NCI-H2227 treated with DMSO at 0.1 percent for 48 hours (cell line): ENCODE results near the gene AEBP2.
"Not testable (repeated sequence)": the region's sequence is repeated elsewhere in the genome, so short reads cannot be mapped to it uniquely, and the experiment has no call there.

Experiments
- DNase-seq: peaks from one replicate; lab custom pipeline; 2025; lab: John Stamatoyannopoulos, UW

The AEBP2 gene, protein sequence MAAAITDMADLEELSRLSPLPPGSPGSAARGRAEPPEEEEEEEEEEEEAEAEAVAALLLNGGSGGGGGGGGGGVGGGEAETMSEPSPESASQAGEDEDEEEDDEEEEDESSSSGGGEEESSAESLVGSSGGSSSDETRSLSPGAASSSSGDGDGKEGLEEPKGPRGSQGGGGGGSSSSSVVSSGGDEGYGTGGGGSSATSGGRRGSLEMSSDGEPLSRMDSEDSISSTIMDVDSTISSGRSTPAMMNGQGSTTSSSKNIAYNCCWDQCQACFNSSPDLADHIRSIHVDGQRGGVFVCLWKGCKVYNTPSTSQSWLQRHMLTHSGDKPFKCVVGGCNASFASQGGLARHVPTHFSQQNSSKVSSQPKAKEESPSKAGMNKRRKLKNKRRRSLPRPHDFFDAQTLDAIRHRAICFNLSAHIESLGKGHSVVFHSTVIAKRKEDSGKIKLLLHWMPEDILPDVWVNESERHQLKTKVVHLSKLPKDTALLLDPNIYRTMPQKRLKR

DNA sequence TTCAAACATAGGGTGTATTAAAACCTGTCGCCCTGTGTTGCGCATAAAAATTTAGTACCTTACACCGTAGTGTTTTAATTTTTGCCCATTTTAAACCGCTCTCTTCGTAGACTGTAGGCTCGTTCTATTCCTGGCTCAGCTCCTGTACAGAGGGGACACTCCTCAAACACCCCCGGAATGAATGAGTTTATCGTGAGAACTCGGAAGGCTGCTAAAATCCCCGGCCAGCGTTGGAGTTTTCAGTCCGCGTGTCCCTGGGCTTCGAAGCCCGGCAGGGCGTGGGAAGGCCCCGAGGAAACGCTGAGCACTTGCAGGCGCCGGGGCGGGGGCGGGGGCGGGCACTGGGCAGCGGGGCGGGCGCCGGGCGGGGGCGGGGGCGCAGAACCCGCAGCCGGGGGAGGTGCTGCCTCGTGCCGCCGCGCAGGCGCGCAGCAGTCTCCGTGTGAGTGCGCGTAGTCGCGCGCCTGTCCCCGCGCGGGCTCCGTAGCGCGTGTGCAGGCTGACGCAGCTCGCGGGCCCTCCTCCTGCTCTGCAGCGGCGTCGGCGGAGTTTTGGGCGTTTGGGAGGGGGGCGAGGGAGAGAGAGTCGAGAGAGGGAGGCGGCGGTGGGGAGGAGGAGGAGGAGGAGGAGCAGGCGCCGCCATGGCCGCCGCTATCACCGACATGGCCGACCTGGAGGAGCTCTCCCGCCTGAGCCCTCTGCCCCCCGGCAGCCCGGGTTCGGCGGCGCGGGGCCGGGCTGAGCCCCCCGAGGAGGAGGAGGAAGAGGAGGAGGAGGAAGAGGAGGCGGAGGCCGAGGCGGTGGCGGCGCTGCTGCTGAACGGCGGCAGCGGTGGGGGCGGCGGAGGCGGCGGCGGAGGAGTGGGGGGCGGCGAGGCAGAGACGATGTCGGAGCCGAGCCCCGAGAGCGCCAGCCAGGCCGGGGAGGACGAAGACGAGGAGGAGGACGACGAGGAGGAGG, at the start of gene AEBP2:
TSS of gene AEBP2 (plus strand) at position 434 of the 960 bp plus-strand sequence. CDS start at position 642, 208 bp downstream.
- DNase-seq: peak; percentile 74

DNA sequence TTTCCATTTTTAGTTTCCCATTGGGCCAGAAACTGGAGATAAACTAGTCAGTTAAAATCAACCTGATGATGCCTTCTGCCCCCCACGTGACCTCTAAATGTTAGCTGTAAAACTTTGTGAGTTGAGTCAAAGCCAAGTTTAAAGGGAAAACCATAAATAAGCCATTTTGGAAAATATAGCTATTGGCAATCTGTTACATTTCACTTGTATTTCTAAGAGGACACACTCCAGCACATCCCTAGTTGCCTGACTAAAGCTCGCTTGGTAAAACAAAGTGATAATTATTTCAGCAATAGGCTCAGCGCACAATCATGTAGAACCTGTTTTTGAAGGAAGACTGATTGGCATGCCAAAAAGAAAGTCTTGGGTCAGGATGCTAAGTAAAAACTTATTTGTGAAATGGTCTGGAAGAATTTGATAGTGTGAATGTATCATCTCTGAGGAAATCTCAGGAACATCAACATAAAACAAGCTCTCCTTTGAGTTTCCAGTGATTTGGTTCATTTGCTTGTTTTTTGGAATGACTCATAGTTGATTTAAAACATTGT, 49.2 kb upstream of the AEBP2 start:
- no peak for DNase-seq

DNA sequence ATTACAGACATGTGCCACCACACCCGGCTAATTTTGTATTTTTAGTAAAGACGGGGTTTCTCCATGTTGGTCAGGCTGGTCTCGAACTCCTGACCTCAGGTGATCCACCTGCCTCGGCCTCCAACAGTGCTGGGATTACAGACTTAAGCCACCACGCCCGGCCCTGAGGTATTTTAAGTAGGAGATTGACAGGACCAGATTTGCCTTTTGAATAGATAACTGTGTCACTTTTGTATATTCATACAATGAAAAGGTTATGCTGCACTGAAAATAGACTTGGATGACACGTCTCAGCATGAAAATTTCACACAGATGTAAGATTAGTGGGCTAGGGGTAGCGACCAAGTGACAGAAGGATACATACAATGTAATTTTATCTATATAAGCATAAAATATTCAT, 46.6 kb upstream of the AEBP2 start:
- not testable (repeated sequence) for DNase-seq

DNA sequence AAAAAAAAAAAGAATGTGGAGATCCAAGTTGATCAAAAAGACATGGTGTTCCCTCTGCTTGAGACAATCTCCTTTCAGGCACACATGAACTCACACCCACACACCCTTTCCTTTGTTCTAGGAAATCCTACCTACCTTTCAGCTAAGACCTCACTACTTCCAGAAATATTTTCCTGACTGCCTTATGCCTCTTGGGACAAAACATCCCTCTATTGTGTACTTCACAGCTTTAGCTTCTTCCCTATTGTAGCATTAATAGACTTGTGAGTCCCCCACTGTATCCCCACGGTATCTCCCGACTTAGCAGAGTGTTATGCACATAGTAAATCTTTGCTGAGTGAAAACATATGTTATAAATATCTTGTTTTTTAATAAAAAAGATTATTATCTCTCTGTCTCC, 44.9 kb upstream of the AEBP2 start:
- no peak for DNase-seq

DNA sequence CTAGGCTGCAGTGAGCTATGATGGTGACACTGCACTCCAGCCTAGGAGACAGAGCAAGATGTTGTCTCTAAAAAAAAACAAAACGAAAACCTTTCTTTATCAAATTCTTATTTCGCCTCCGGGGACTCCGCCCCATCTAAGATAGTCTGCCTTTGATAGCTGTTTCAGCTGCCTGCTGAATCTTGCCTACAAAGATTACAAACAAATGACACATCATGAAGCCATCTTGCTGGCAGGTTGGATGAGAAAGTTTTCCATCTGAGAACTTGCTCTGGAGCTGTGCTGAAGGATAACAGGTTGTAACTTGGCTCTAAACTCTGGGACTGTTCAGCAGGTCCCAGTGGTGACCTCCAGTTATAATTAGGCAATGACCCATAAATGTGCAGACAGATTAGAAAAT, 41.8 kb upstream of the AEBP2 start:
- no peak for DNase-seq

DNA sequence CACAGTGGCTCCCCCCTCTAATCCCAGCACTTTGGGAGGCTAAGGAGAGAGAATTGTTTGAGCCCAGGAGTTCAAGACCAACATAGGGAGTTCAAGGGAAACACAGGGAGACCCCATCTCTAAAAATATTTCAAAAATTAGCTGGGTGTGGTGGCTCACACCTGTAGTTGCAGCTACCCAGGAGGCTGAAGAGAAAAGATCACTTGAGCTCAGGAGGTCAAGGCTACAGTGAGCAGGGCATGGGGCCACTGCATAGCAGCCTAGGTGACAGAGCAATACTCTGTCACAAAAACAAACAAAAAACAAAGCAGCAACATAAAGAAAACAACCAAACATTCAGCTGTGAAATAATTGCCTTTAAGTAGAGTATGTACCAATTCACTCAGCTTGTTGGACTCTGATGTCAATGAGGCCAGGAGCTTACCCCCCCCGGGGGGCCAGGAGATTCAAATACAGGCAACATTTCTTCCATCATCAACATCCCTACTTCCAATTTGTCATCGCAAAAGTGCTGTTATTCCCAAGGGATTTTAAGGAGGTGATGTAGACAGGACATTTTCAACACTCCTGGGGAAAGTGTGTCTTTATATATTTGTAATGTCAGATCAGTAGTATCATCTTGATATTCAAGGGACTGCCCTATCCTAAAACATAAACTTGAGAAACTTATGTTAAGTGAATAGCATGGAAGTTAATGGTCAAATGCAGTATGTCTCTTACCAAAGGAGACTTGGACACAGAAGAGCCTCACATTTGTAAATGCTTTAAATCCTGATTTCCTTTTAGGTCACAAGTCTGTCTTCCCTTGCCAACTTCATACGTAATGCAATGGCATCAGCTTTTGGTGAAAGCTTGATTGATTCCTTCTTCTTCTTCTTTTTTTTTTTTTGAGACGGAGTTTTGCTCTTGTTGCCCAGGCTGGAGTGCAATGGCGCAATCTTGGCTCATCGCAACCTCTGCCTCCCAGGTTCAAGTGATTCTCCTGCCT, 40.6 kb upstream of the AEBP2 start:
- DNase-seq: no peak

DNA sequence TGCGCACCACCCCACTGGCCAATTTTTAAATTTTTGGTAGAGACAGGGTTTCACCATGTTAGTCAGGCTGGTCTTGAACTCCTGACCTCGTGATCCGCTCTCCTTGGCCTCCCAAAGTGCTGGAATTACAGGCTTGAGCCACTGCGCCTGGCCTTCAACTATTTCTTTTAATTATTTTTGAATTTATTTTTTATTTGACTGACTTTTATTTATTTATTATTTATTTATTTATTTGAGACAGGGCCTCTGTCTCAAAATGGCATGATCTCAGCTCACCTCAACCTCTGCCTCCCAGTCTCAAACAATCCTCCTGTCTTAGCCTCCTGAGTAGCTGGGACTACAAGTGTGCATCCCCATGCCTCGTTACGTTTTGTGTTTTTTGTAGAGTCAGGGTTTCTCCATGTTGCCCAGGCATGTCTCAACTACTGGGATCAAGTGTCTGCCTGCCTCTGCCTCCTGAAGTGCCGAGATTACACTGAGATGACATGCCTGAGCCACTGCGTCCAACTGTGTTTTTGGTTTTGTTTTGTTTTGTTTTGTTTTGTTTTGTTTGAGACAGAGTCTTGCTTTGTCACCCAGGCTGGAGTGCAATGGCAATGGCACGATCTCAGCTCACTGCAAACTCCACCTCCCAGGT, 38.5 kb upstream of the AEBP2 start:
- DNase-seq: not testable (repeated sequence)

DNA sequence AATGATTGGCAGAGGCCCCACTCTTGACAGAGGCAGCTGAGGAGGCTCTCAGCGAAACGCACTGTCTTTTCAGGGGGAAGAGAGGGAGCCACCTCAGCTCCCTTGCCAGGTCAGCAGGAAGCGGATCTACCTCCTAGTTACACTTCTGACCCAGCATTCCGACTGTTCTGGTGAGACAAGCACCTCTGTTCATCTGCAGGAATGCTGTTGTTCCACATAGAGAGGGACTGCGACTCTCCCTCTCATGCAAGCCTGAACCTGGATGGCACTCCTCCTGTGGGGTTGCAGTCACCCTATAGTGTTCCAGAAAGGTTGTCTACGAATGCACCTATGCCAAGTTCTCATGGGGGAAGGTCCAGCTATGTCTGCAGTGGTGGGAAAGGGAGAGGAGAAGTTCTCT, 37.1 kb upstream of the AEBP2 start:
- no peak for DNase-seq

DNA sequence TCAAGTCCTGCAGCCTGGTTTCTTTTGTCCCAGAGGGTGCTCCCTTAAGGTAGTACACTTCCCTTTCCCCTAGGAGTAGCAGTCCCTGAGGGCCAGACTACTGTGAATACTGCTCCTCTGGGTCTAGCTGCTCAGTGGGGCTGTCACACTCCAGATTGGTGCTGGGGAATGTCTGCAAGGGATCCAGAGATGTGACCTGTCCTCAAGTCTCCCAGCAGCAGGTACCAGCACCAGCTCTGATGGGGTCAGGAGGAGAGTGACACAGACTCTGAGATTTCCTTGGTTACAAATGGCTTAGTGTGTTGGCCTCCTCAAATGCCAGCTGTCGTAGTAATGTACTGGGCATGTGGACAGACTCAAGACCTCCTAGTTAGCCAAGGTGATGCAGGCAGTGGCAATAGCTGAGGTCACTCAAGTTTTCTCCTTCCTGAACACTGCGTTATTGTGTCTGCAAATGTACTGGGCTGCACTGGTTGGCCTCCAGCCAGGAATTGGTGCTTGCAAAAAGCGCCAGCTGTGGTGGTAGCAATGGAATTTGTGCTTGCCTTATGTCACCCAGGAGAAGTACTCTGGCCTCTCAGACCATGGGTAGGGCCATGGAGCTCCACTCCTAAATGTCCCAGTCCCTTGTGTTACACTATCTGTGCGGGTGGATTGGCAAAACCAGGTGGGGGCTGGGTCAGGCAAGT, 36.4 kb upstream of the AEBP2 start:
- DNase-seq: no peak

DNA sequence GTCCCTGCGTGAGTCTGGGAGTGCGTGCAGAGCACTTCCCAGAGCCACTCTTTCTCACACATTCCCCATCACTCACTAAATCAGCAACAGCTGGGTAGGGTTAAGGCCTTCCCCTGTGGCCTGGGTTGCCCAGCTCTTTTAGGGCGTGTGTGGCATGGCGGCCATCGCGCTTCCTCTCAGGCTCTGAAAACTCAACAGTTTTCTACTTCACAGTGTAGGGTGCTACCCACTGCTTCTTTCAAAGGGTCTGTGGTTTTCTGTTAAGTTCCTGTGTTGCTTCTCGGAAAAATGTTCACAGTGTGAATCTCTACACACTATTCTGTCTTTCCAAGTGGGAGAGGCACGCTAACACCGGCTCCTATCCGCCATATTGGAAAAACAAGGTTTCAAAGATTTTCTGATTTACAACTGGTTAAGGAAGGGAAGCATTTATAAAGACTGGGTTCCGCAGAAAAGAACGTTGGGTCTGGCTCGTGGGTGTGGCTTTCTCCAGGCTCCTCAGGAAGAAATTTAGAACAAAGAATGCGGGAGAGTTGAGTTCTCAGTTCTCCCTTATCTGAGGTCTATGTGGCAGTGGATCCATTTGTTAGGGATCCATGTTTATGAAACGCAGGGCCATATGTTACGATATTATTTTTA, 34.9 kb upstream of the AEBP2 start:
- no peak for DNase-seq

DNA sequence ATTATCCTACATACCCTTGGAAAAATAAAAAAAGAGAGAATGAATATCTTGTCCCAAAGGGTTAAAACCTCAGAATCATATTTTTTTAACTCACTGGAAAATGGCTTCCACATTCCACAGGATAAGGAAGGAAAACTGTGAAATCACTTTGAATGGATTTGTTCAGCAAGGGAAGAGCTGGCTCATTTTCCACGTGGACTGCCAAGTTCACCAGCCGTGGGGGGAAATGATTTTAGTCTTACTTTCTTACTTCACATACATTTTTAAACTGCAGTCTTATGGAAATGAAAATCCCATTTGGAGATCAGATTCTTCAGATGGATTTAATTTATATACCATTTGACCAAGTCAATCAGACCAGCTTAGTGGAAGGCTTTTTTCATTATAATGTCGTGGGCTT, 29.9 kb upstream of the AEBP2 start:
- no peak for DNase-seq

DNA sequence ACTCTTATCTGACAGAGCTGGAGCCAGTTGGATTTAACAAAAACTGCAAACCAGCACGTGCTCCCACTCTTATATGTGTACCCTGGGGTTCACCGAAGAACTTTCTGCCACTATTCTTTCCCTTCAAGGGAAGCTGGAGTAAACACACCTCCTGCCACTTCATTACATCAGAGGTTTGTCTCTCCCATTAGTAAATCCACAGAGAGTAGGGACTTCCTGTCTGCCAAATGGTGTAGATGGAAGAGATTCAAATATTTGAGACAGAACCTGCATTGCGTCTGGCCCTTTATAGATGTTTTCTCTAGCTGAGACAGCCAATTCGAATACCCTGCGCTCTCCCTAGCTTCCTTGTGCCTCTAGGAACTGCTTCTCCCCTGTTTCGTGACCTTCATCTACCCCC, 29.1 kb upstream of the AEBP2 start:
- DNase-seq: no peak

DNA sequence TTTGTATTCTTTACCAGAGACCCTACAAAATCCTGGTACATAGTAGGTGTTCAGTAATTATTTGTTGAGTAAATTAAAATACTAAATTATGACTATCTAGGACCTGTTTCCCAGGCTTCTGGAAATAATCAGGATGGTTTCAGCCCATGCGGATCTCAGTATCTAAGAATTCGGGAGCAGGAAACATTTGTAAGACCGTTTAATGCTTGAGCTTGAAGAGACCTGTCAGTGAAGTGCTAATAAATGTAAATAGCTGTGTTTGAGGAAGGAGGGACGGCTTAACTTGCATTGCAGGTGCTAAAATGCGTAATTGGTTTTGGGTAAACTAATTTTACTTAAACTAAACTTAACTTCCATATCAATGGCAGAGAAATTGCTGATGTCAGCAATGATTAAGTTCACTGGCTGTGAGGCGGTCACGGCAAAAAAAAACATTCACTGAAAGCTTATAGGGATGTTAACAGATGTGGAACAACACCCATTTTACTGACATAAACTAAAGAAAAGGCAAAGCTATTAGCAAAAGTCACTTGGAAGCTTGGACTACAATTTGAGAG, 28.6 kb upstream of the AEBP2 start:
- no peak for DNase-seq

DNA sequence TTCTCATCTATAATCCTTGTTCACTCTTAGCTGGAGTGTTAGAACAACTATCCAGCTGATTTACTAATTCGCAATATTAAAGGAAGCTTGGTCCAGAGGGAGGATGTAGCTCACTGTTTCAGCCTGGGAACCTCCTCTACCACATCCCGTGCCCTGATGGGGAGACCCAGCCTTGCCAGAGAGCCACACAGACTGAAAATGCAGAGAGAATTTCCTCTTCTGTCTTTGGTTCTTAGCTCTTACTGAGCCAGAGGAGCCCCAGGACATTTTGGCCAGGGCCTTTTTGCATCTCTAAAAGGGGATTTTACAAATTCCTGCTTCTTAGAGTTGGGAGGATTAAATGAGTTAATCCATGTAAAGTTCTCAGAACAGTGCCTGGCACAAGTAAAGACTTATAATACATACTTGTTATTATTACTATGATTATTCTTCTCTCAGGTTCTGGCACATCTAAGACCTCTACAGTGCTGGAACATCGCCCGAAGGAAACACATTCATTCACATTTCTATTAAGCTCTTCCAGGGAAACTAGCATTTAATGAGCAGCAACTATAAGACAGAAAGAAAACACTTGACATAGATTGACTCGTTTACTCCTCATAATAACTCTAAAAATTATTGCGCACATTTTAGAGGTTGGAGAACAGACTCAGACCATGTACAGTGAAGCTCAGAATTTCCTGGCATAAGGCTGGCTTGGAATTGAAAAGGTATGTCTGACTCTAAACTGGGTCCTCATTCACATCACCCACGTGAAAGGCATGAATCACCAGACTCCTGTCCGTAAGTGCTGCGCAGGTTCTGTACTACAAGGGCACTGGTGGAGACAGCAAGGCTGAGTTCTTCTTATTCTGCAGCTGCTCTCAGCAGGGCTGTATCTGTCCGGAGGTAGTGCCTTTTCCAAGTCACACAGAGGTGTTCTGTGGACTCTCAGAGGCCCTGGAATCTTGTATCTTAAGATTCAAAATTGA, 27.8 kb upstream of the AEBP2 start:
- DNase-seq: no peak

DNA sequence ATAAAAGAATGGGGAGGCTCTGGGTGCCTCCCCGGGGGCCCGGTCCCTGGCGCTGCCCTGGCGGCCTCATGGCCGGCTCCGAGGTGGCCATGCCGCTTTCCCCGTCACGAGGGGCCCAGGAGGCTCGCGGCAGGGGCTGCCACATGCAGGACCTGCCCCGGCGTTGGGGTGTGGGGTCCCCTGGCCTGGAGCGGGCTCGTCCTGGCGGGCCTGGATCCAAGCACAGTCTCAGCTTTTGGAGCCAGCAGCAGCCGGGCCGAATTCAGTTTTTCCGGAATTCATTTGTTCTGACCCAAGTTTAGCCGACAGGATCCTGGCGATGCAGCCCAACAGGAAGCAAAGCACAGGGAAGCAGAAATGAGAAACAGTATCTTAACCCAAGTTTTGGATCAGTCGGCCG, 26.4 kb upstream of the AEBP2 start:
- DNase-seq: no peak

DNA sequence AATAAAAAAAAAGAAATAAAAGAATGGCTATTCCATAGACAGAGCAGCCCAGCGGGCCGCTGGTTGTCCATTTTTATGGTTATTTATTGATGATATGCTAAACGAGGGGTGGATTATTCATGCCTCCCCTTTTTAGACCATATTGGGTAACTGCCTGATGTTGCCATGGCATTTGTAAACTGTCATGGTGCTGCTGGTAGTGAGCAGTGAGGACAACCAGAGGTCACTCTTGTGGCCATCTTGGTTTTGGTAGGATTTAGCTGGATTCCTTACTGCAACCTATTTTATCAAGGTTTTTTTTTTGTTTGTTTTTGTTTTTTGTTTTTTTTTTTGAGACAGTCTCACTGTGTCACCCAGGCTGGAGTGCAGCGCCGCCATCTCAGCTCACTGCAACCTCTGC, 25.7 kb upstream of the AEBP2 start:
- DNase-seq: not testable (repeated sequence)

DNA sequence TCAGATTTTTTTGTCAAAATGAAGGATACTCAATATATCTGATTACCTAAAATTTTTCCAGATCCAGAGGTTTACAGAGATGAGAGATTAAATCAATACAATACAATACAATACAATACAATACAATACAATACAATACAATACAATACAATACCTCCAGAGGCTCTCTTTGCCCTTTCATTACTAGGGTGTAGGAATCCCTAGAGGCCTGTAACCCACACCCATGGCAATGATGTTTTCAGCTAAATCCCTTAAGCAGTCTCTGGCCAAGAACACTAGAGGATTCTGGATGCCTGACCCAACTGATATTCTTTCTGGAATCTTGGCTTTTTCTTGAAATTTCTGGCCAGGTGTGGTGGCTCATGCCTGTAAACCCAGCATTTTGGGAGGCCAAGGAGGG, 23.7 kb upstream of the AEBP2 start:
- DNase-seq: no peak

DNA sequence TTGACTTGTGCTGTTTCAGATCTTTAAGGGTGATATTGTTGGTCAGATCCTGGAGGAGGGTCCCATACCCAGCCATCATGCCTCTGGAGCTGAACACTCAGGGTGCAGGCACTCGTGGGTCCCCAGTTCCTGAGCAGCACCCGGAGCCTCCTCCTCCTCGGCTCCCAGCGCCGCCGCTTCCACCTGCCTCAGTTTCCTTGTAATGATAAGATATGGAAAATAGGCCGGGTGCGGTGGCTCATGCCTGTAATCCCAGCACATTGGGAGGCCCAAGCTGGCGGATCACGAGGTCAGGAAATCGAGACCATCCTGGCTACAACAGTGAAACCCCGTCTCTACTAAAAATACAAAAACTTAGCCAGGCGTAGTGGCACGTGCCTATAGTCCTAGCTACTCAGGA, 20.2 kb upstream of the AEBP2 start:
- no peak for DNase-seq
